NCI-H2196 treated with DMSO at 0.1 percent for 48 hours (cell line): ENCODE data around the gene ZCCHC10.
"Not testable (repeated sequence)": the region's sequence is repeated elsewhere in the genome, so short reads cannot be mapped to it uniquely, and the experiment has no call there.

Experiments
- DNase-seq: peaks from one replicate; lab custom pipeline; 2025; ENCODE audit not compliant: unreplicated experiment; lab: John Stamatoyannopoulos, UW

ZCCHC10 gene

DNA sequence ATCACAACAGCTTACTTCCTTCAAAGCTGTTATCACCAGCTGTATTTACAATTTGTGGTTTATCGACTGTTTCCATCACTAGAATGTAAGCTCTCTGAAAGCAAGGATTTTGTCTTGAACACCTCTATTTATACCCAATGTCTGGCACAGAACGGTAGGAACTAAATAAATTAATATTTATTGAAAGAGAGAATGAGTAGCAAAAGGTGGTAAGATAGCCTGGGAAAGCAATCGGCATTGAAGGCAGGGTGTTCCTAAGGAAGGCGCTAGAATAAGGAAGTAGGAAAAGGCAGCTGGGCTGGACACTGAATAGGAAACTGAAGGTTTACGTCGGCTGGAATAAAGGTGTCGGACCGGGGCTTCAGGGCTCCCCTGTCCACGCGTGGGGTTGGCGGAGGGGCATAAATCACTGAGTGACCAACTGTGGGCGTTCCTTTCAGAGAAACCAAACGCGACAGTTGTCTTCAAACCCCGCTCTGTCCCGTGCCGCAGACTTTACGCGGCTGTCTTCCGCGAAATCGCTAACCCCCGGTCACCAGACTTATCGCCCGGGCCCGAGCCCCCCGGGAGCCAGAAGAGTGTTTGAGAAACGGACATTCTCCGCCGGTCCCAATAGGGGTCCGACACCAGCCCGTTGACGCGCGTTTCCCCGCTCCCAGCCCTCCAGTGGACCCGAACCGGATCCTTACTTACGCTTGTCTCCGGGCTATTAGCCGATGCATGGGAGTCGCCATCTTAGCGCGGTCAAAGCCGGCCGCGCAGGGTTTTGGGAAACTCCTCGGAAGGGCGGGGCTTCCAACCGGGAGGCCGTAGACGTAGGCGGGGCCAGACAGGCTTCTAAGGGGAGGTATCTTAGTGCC is at the start of gene ZCCHC10:
Gene ZCCHC10, minus strand, starts transcription at position 746 of the 860 bp plus-strand sequence. Its CDS starts 12 bp downstream, at position 734.
- DNase-seq = peak; percentile 87

DNA sequence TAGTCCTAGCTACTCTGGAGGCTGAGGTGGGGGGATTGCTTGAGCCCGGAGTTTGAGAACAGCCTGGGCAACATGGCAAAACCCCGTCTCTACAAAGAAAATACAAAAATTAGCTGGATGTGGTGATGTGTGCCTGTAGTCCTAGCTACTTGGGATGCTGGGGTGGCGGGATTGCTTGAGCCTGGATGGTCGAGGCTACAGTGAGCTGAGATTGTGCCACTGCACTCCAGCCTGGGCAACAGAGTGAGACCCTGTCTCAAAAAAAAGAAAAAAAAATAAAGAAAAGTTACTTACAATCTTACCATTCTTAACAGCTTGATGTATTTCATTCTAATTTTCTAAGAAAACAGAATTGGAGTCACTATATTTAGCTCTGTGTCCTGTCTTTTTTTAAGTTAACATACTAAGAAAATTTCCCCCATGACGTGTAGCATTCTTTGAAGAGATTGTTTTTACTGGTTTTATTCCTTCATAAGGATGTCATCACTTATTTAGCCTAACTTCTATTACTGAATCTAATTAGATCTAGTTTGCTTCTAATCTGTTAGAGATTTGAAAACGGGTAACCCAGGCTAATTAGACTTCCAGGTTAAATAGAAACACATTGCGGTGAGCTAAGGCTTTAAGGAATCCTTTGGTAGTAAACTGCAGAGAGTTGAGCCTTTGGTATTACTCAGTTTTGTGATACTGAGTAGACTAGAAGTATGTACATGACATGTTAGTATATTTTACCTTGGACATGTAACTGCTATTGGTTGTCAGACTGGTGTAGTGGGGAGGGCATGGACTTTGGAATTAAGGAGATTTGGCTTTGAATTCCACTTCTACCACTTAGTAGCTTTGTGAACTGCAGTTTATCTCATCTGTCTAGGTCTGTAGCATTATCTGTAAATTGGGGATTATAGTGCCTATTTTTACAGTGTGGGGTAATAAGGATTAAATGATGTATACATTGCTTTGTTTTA is 49.5 kb upstream of the ZCCHC10 start:
- DNase-seq = no peak

DNA sequence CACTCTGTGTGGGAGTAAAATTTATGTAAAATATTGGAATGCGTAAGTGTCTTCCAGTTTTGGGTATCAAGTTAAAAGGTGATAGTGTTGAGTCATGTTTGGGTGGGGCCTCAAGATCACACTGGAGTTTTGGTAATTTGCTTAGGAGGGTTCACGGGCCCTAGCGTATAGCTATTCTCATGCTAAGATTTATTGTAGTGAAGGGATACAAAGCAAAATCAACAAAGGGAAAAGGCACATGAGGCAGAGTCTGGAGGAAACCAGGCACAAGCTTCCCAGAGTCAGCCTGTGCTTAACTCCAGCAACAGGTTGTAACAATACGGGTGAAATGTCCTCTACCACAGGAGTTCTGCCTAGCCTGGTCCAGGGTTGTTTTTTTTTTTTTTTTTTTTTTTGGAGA is 45.7 kb upstream of the ZCCHC10 start:
- no peak for DNase-seq

DNA sequence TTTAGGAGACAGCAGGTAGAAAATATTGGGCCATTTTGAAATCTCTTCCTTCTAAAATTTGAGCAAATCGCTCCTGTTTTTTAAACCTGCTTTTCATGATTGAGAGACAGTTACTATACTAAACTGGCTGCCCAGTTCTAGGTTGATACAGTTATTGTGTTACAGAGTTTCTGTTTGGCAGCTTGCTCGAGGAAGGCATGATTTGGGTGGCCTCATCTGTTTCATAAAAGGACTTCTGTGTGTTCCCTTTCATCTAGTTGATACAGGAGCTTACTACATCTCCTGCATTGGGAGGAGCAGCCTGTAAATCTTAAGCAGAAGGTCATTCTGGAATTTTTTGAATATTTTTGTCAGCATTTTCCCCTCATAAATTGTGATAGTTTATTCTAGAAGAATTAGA is 39.7 kb upstream of the ZCCHC10 start:
- DNase-seq = no peak

DNA sequence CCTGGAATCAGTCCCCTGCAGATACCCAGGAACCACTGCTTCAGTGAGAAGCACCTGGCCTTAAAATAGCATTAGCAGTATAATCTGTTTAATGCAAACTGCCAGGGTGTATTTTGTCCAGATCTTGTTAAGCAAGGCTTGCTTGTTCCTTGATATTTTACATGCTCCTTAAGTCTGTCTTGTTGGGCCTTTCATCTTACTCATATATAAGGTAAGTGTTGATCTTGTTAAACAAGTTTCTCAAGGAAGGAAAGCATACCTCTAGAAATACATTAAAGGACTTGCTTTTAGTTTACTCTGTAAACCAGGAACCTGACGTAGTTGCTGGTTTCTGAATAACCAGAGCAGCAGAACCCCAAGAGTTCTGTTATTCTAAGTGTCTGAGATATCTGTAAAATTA is 39.1 kb upstream of the ZCCHC10 start:
- DNase-seq = no peak

DNA sequence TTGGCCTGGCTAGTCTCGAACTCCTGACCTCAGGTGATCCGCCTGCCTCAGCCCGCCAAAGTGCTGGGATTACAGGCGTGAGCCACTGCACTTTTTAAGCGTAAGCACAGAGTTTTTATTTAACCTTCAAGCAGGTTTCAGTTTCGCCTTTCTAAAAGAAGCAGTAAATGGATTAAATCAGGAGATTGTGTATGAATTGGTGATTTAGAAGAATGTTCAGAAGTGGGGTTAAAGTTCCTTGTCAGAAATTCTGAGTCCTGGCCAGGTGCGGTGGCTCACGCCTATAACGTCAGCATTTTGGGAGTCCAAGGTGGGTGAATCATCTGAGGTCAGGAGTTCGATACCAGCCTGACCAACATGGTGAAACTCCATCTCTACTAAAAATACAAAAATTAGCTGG is 37.6 kb upstream of the ZCCHC10 start:
- no peak for DNase-seq

GRCh38 chr5:133062276-133062675 is 35.9 kb upstream of the ZCCHC10 start:
- DNase-seq = no peak

DNA sequence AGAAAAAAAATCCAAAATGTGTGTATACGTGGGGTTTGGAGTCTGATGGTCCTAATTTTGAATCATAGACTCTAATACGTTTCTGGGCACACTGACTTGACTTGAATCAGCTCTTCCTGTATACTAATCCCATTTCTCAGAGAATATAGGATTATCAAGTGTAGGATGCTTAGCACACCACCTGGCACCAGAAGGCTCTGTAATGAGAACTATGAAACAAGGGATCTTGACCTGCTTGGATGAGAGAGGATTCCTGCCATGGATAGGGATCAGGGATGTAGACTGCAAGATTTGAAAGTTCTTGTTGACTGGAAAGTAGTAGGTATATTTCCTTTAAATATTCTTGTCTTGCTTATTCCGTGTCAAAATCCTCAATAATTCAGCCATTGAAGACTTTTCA is 33.3 kb upstream of the ZCCHC10 start:
- DNase-seq = no peak

GRCh38 chr5:133056891-133057290 is 30.5 kb upstream of the ZCCHC10 start:
- no peak for DNase-seq

- DNase-seq = no peak
Measured at GRCh38 chr5:133054697-133055471, 28.5 kb upstream of the ZCCHC10 start.

DNA sequence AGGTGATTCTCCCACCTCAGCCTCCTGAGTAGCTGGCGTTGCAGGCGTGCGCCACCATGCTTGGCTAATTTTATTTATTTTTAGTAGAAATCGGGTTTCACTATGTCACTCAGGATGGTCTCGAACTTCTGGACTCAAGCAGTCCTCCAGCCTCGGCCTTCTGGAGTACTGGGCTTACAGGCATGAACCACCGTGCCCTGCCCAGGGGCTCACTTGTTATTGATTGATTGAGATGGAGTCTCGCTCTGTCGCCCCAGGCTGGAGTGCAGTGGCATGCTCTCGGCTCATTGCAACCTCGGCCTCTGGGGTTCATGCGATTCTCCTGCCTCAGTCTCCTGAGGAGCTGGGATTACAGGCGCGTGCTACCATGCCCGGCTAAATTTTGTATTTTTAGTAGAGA is 27.1 kb upstream of the ZCCHC10 start:
- DNase-seq = no peak

DNA sequence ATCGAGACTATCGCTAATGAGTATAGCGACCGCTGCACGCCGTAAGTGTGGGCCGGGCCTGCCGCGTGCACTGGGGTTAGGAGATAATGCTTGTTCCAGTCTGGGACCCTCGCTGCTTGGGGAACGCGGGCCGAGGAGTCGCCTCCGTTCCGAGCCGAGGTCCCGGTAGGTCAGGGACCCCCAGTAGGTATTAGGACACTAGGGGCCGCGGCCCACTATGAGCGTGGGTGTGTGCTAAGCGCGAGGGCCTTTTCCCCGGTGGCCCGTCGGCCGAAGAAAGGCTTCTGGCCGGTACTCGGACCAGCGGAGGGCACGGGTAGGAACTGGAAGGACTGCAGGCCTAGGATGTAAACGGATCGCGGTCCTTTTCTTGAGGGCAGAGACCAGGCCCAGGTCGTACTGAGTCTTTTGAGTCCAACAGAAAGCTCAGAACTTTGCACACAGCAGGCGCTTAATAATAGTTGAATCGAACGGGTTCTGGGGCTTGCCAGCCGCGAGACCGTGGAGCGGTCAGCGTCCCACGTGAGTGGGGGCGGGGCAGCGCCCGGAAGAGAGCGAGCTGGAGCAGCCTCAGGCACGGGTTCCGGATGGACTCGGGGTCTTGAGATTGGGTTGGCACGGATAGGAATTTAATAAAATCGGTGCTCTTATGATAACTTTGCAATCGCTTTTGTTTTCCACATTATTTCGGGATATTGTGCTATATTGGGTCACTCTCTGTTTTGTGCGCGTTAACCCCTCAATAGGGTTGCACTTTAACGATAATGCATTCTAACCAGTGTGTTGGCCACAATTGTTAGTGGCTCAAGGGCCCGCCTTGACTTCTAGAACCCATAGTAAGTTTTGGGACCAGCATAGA is 26.2 kb upstream of the ZCCHC10 start:
- DNase-seq = no peak

- DNase-seq = peak; percentile 95
Measured at GRCh38 chr5:133051542-133052316, 25.4 kb upstream of the ZCCHC10 start, which contains the start of gene HSPA4. HSPA4 (plus strand) TSS chr5:133052013; CDS start chr5:133052251, 238 bp downstream.

DNA sequence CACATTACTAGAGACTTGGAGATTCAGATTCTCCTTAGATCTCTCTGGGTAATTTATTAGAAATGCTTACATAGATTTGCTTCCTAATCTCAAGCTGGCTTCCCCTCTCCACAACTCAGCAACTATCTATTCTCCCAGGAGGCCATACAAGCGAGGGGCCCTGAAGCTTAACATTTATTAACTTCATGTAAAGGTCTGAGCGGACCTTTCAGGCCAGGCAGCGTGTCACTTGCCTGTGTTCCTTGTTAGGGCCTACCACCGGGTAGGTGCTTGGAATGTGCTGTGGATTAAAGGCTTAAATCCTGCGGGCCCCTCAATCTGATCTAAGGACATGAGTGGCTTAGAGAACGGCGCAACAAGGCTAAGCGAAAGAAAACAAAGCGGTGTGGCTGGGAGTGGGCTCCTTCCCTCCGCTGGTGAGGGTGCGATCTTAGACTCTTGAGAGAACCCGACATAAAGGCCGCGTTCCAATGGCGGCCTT is 24.8 kb upstream of the ZCCHC10 start:
- no peak for DNase-seq

DNA sequence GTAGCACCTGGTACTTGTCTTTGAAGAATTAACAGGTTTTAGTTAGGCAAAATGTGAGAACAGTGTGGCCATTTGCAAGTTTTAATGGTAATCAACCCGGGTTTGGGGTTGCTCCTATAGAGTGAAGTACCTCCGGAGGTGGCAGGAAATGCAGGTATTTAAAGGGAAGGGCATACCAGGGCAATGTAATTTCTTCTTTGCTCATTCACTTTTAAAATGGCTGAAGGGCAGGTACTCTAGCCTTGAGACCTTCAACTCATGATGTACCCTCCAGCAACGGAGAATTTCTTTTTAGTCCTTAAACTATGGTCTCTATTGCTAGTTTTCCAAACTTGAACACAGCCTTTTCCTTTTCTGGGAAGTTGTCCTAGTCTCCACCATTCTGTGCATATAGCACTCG is 24.2 kb upstream of the ZCCHC10 start:
- DNase-seq = no peak

- DNase-seq = peak; percentile 34
Measured at GRCh38 chr5:133049726-133050048, 23.3 kb upstream of the ZCCHC10 start.

- DNase-seq = peak; percentile 41
Measured at GRCh38 chr5:133048993-133049725, 22.8 kb upstream of the ZCCHC10 start.

DNA sequence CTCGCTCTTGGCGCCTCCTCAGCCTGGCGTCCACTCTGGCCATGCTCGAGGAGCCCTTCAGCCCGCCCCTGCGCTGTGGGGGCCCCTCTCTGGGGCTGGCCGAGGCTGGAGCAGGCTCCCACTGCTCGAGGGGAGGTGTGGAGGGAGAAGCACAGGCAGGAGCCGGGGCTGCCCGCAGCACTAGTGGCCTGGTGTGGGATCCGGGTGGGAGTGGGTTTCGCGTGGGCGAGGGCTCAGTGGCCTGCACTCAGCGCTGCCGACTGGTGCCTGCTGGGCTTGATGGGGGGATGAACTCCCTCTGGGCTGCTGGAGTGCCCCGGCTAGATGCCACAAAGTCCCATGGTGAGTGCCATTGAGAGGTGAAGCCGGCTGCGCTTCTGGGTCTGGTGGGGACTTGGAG is 21.1 kb upstream of the ZCCHC10 start:
- no peak for DNase-seq

DNA sequence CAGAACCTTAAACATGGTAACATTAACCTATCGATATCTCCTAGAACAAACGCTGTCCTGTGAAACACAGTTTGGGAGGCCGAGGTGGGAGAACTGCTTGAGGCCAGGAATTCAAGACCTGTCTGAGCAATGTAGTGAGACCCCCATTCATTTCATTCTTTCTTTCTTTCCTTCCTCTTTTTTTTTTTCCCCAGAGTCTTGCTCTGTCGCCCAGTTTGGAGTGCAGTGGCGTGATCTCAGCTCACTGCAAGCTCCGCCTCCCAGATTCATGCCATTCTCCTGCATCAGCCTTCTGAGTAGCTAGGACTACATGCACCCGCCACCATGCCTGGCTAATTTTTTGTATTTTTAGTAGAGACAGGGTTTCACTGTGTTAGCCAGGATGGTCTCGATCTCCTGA is 20.2 kb upstream of the ZCCHC10 start:
- not testable (repeated sequence) for DNase-seq
